K562 (cell line): ENCODE results near the gene TRIM3. TPM values are rescaled to one million over a fixed set of nuclear protein-coding genes. Genes with fewer than 3 reads are reported as not detected.
A peak's percentile ranks its signal among the peaks of the same experiment; 100 is the strongest.

Source experiments
- BCOR ChIP-seq: fragments of 450-650 bp; IDR thresholded peaks from 2 replicates; pipeline ENCODE4 v1.6.1; 2016
- BMI1 ChIP-seq: fragments of 150-350 bp; IDR thresholded peaks from 2 replicates; pipeline ENCODE4 v1.6.1; 2014; ENCODE audit warnings: low read length
- DMBX1 ChIP-seq: fragments of 250-450 bp; sonication (Bioruptor Pico); IDR thresholded peaks from 2 replicates; pipeline ENCODE4 v1.8.0; 2022; ENCODE audit warnings: inconsistent platforms, mild to moderate bottlenecking, moderate library complexity, borderline replicate concordance
- ELF1 ChIP-seq: fragments of 200-800 bp; sonication (Bioruptor generic); IDR thresholded peaks from 2 replicates; pipeline ENCODE4 v1.6.1; 2016; ENCODE audit warnings: missing genetic modification characterization, missing compliant biosample characterization
- ESRRA ChIP-seq: fragments of 450-650 bp; IDR thresholded peaks from 2 replicates; pipeline ENCODE4 v1.6.1; 2014; ENCODE audit warnings: low read depth, mild to moderate bottlenecking, moderate library complexity, borderline replicate concordance
- HMGN3 ChIP-seq: IDR thresholded peaks from 2 replicates; pipeline ENCODE4 v1.6.1; 2011; ENCODE audit warnings: borderline replicate concordance, low read depth, mild to moderate bottlenecking, mixed read lengths, low read length; ENCODE audit not compliant: insufficient read length; ENCODE audit errors: extremely low read depth
- NR2C2 ChIP-seq, 2 experiments: fragments of 200-800 bp in 1 of 2; sonication (Bioruptor generic) in 1 of 2; sonication (generic) in 1 of 2; formaldehyde crosslinking in 1 of 2; IDR thresholded peaks; 2 replicates each; pipeline versions ENCODE4 v1.6.1 to v1.8.0; 2016 to 2022; ENCODE audit warnings: mild to moderate bottlenecking in 1 of 2, missing compliant biosample characterization in 1 of 2, missing genetic modification characterization in 1 of 2, missing genetic modification reagents in 1 of 2
- POLR2AphosphoS5 ChIP-seq: IDR thresholded peaks from 2 replicates; pipeline ENCODE4 v1.6.1; 2011; ENCODE audit warnings: mild to moderate bottlenecking, low read depth, low read length, moderate library complexity; ENCODE audit not compliant: control insufficient read depth, insufficient read depth
- RBM17 ChIP-seq: fragments of 200-400 bp; formaldehyde crosslinking; IDR thresholded peaks from 2 replicates; pipeline ENCODE4 v1.6.1; 2017; ENCODE audit warnings: low read depth, mild to moderate bottlenecking, low read length, borderline replicate concordance
- RFX5 ChIP-seq: IDR thresholded peaks from 2 replicates; pipeline ENCODE4 v1.6.1; 2011; ENCODE audit warnings: low read depth, mild to moderate bottlenecking, improper control_type of control experiment, low read length
- SIN3B ChIP-seq: fragments of 450-650 bp; IDR thresholded peaks from 2 replicates; pipeline ENCODE4 v1.6.1; 2017; ENCODE audit warnings: low read depth, mild to moderate bottlenecking, moderate library complexity
- ZNF444 ChIP-seq: fragments of 250-450 bp; sonication (Bioruptor Pico); IDR thresholded peaks from 2 replicates; pipeline ENCODE4 v1.4.0; 2020; ENCODE audit warnings: mild to moderate bottlenecking, moderate library complexity
- polyA plus RNA-seq, 8 experiments: library from polyadenylated mRNA; depleted of rRNA in 4 of 8; stranded (reverse) in 5 of 8; unstranded in 3 of 8; fragments of >200 nt; fragmentation: Nextera tagmentation in 2 of 8; fragmentation: Illumina TruSeq in 1 of 8; extraction: Ambion mirVana in 2 of 8; extraction: Trizol in 1 of 8; gene quantifications; 2 replicates each; pipeline versions ENCODE4 v1.2.1 to v1.2.3, GENCODE V29; 2011 to 2014; ENCODE audit warnings: inconsistent platforms in 1 of 8, missing spikeins in 1 of 8
- total RNA-seq, 7 experiments: library from RNA; depleted of rRNA in 6 of 7; stranded (reverse); fragments of >200 nt in 6 of 7; fragmentation: Illumina TruSeq in 2 of 7; extraction: Trizol in 2 of 7; gene quantifications; 2 replicates each; pipeline versions ENCODE4 v1.2.1 to v1.2.3, GENCODE V29; 2011 to 2021; ENCODE audit warnings: low replicate concordance in 1 of 7
- TF ChIP-seq, protein P1 (sequence below): sonication (generic); formaldehyde crosslinking; IDR thresholded peaks from 2 replicates; pipeline ENCODE4 v1.9.0; 2022; ENCODE audit warnings: mild to moderate bottlenecking, missing genetic modification reagents
- TF ChIP-seq, protein P2 (sequence below): sonication (generic); IDR thresholded peaks from 2 replicates; pipeline ENCODE4 v1.6.1; 2016
- TF ChIP-seq, protein P3 (sequence below): sonication (generic); formaldehyde crosslinking; IDR thresholded peaks from 2 replicates; pipeline ENCODE4 v1.9.0; 2022; ENCODE audit warnings: mild to moderate bottlenecking, missing genetic modification reagents
- TF ChIP-seq, protein P4 (sequence below): sonication (generic); formaldehyde crosslinking; IDR thresholded peaks from 2 replicates; pipeline ENCODE4 v1.8.0; 2022; ENCODE audit warnings: mild to moderate bottlenecking, missing genetic modification reagents
- TF ChIP-seq, protein P5 (sequence below), 2 experiments: fragments of 200-800 bp in 1 of 2; sonication (Bioruptor generic) in 1 of 2; sonication (generic) in 1 of 2; formaldehyde crosslinking in 1 of 2; IDR thresholded peaks in 1 of 2; conservative IDR thresholded peaks in 1 of 2; 2 replicates each; pipeline versions ENCODE4 v1.5.0 to v1.6.1; 2016 to 2020; ENCODE audit warnings: missing compliant biosample characterization in 1 of 2, missing genetic modification characterization in 1 of 2, missing genetic modification reagents in 1 of 2

The TRIM3 gene
- total and polyA plus RNA-seq, 9 of the 15 experiments (the other 6 are each of a cell fraction or from before 2014, with no cell fraction given) = 0.45 to 9.2 (median 4.7) TPM

DNA sequence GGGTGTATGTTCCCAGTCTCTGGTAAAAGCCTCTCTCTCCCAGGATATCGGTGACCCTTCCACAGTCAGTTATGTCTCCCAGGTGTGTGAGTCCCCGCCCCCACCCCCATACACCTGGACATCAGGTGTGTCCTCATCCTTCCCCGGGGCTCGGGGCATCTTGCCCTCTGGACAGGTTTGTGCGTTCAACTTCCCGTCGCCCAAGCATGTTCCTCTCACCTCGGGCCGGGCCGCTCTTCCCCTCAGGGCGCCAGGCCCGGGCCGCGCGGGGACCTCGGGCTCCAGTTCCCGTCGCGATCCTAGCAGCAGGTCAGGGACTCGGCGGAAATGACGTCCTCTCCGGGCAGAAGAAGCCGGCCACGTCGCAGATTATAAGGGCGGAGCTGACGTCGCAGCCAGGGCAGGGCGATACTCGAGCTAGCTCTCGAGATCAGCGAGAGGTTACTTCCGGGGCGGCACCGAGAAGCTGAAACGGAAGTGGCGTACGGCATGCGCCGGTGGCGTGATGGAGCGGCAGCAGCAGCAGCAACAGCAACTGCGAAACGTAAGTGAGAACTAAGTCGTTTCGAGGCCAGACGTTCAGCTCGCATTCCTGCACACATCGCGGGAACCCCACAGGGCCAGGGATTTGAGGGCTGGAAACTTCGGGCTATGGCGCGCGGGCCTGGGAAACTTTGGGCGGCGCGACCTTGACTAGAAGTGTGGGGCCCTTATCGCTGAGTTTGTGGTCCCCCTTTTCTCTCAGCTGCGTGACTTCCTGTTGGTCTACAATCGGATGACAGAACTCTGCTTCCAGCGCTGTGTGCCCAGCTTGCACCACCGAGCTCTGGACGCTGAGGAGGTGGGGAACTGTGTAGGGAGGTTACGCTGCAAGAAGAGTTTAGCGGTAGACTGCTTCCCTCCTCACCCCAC is 7.5 kb upstream of the TRIM3 start, which contains the start of the genes ARFIP2 and TIMM10B (continued):
- TF ChIP-seq DMBX1 (CRISPR knock-in tag) = no peak
- TF ChIP-seq HMGN3 = peak; percentile 68
- TF ChIP-seq, protein P1, sequence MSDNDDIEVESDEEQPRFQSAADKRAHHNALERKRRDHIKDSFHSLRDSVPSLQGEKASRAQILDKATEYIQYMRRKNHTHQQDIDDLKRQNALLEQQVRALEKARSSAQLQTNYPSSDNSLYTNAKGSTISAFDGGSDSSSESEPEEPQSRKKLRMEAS (CRISPR knock-in tag) = peak; percentile 56
- 0 out of 2 replicates have a peak, but pooled peaks have one; percentile 8 for TF ChIP-seq BCOR
- TF ChIP-seq, protein P2, sequence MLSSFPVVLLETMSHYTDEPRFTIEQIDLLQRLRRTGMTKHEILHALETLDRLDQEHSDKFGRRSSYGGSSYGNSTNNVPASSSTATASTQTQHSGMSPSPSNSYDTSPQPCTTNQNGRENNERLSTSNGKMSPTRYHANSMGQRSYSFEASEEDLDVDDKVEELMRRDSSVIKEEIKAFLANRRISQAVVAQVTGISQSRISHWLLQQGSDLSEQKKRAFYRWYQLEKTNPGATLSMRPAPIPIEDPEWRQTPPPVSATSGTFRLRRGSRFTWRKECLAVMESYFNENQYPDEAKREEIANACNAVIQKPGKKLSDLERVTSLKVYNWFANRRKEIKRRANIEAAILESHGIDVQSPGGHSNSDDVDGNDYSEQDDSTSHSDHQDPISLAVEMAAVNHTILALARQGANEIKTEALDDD = no peak
- peak; percentile 69 for TF ChIP-seq ELF1 (tag)
- TF ChIP-seq ESRRA = peak; percentile 70; the same call in 1 of the 2 replicates
- TF ChIP-seq SIN3B = peak; percentile 81
- peak; percentile 84 for TF ChIP-seq NR2C2 (CRISPR knock-in tag; IDR thresholded peaks at IDR 0.05)
- peak; percentile 96 for TF ChIP-seq NR2C2 (tag; IDR thresholded peaks at IDR 0.05)
- TF ChIP-seq, protein P3, sequence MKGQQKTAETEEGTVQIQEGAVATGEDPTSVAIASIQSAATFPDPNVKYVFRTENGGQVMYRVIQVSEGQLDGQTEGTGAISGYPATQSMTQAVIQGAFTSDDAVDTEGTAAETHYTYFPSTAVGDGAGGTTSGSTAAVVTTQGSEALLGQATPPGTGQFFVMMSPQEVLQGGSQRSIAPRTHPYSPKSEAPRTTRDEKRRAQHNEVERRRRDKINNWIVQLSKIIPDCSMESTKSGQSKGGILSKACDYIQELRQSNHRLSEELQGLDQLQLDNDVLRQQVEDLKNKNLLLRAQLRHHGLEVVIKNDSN (CRISPR knock-in tag) = peak; percentile 5; the same call in 1 of the 2 replicates
- TF ChIP-seq, protein P4, sequence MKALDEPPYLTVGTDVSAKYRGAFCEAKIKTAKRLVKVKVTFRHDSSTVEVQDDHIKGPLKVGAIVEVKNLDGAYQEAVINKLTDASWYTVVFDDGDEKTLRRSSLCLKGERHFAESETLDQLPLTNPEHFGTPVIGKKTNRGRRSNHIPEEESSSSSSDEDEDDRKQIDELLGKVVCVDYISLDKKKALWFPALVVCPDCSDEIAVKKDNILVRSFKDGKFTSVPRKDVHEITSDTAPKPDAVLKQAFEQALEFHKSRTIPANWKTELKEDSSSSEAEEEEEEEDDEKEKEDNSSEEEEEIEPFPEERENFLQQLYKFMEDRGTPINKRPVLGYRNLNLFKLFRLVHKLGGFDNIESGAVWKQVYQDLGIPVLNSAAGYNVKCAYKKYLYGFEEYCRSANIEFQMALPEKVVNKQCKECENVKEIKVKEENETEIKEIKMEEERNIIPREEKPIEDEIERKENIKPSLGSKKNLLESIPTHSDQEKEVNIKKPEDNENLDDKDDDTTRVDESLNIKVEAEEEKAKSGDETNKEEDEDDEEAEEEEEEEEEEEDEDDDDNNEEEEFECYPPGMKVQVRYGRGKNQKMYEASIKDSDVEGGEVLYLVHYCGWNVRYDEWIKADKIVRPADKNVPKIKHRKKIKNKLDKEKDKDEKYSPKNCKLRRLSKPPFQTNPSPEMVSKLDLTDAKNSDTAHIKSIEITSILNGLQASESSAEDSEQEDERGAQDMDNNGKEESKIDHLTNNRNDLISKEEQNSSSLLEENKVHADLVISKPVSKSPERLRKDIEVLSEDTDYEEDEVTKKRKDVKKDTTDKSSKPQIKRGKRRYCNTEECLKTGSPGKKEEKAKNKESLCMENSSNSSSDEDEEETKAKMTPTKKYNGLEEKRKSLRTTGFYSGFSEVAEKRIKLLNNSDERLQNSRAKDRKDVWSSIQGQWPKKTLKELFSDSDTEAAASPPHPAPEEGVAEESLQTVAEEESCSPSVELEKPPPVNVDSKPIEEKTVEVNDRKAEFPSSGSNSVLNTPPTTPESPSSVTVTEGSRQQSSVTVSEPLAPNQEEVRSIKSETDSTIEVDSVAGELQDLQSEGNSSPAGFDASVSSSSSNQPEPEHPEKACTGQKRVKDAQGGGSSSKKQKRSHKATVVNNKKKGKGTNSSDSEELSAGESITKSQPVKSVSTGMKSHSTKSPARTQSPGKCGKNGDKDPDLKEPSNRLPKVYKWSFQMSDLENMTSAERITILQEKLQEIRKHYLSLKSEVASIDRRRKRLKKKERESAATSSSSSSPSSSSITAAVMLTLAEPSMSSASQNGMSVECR (CRISPR knock-in tag) = peak; percentile 57; the same call in 1 of the 2 replicates
- TF ChIP-seq RBM17 = no peak
- TF ChIP-seq BMI1 = no peak
- peak; percentile 79 for TF ChIP-seq POLR2AphosphoS5
- no peak for TF ChIP-seq ZNF444 (CRISPR knock-in tag)
- TF ChIP-seq, protein P5, sequence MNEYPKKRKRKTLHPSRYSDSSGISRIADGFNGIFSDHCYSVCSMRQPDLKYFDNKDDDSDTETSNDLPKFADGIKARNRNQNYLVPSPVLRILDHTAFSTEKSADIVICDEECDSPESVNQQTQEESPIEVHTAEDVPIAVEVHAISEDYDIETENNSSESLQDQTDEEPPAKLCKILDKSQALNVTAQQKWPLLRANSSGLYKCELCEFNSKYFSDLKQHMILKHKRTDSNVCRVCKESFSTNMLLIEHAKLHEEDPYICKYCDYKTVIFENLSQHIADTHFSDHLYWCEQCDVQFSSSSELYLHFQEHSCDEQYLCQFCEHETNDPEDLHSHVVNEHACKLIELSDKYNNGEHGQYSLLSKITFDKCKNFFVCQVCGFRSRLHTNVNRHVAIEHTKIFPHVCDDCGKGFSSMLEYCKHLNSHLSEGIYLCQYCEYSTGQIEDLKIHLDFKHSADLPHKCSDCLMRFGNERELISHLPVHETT (CRISPR knock-in tag; conservative IDR thresholded peaks at IDR 0.05 in 1 of 2, IDR thresholded peaks at IDR 0.05 in 1 of 2) = peak in 1 of 2 experiments; percentile 61; a peak in 1 of 4 replicates
- no peak for TF ChIP-seq RFX5
